Activated CD4-positive, alpha-beta memory T cell treated with anti-CD3 and anti-CD28 coated beads, Interleukin-2, amount 10 ng/mL, durations not matched to agents 7 days and 5 days (primary cell): ENCODE data around the gene MSN. TPM values are rescaled to one million over a fixed set of nuclear protein-coding genes. Genes with fewer than 3 reads are reported as not detected.

Experiments
- CTCF ChIA-PET: fragments of 350-600 bp; sonication (Branson Sonifier 250); formaldehyde crosslinking; loops from one replicate; lab custom pipeline; 2021; ENCODE audit warnings: antibody characterized with exemption, inconsistent platforms; lab: Charles Lee
- POLR2A ChIA-PET: fragments of 350-600 bp; sonication (Branson Sonifier 250); formaldehyde crosslinking; loops from one replicate; lab custom pipeline; 2021; ENCODE audit warnings: antibody characterized with exemption; lab: Charles Lee
- DNase-seq: peaks from one replicate; pipeline ENCODE4 v3.0.0-alpha.2; 2020
- H3K27ac Mint-ChIP-seq: one replicate; pipeline ENCODE4 v1.8.0; 2021; ENCODE audit warnings: mild to moderate bottlenecking, mixed read lengths
- H3K27me3 Mint-ChIP-seq: one replicate; pipeline ENCODE4 v1.8.0; 2021; ENCODE audit warnings: mixed read lengths
- H3K36me3 Mint-ChIP-seq: one replicate; pipeline ENCODE4 v1.8.0; 2021; ENCODE audit warnings: low read depth, mixed read lengths
- H3K4me1 Mint-ChIP-seq: one replicate; pipeline ENCODE4 v1.8.0; 2021; ENCODE audit warnings: mixed read lengths
- H3K4me3 Mint-ChIP-seq: one replicate; pipeline ENCODE4 v1.8.0; 2021; ENCODE audit warnings: mild to moderate bottlenecking, mixed read lengths
- H3K9me3 Mint-ChIP-seq: one replicate; pipeline ENCODE4 v1.8.0; 2021; ENCODE audit warnings: mixed read lengths
- total RNA-seq, 2 experiments: library from RNA; stranded (reverse); gene quantifications; one replicate each; pipeline ENCODE4 v1.2.3, GENCODE V29; 2021

Gene MSN
- total RNA-seq, 2 experiments from 2014 or later = 632 to 637 TPM

GRCh38 chrX:65697915-65698796 lies 30.7 kb downstream of the MSN start:
- ChIA-PET CTCF (interaction anchor here (1.1 to 3.2 kb wide), 11 partner anchors 11 to 104 kb away, joined by 3 to 15 read pairs (median 4); no protein-coding TSS in a partner anchor), POLR2A (interaction anchor here (0.7 to 7.2 kb wide), 19 partner anchors 8 to 1943 kb away, joined by 3 to 69 read pairs (median 4); no protein-coding TSS in a partner anchor)
- no peaks in the 10 kb centered on the region for H3K9me3 Mint-ChIP-seq
- H3K27me3 Mint-ChIP-seq = no peaks in the 10 kb centered on the region
- H3K36me3 Mint-ChIP-seq = peaks cover 60% of the 10 kb centered on the region
- H3K4me1 Mint-ChIP-seq = peaks cover 92% of the 10 kb centered on the region
- H3K27ac Mint-ChIP-seq = peak overlapping the region; percentile 91
- H3K4me3 Mint-ChIP-seq = peak overlapping the region; percentile 69
- DNase-seq = peak; percentile 81

- peak overlapping the region; percentile 76 for H3K27ac Mint-ChIP-seq
- ChIA-PET POLR2A (interaction anchor here (0.8 to 2.1 kb wide), 4 partner anchors 29 to 102 kb away, joined by 3 to 5 read pairs (median 4); no protein-coding TSS in a partner anchor), CTCF (interaction anchor here (0.7 to 1.7 kb wide), 3 partner anchors 23 to 106 kb away, joined by 3 to 10 read pairs (median 6); no protein-coding TSS in a partner anchor)
- H3K4me3 Mint-ChIP-seq = no peak overlapping the region
- peaks cover 92% of the 10 kb centered on the region for H3K4me1 Mint-ChIP-seq
- H3K27me3 Mint-ChIP-seq = no peaks in the 10 kb centered on the region
- DNase-seq = no peak
- no peaks in the 10 kb centered on the region for H3K9me3 Mint-ChIP-seq
- H3K36me3 Mint-ChIP-seq = peaks cover 65% of the 10 kb centered on the region
Observed at GRCh38 chrX:65702956-65703355, 35.5 kb downstream of the MSN start.

GRCh38 chrX:65705439-65705838 lies 38.0 kb downstream of the MSN start:
- ChIA-PET POLR2A (interaction anchor here (0.9 to 2.5 kb wide), 6 partner anchors 9 to 36 kb away, joined by 3 to 11 read pairs (median 6); no protein-coding TSS in a partner anchor), CTCF (interaction anchor here (0.6 to 1.6 kb wide), 3 partner anchors 13 to 166 kb away, joined by 3 to 5 read pairs (median 3); no protein-coding TSS in a partner anchor)
- Mint-ChIP-seq H3K4me3 (peak overlapping the region; percentile 43), H3K27ac (peak overlapping the region; percentile 75), H3K27me3 (no peaks in the 10 kb centered on the region), H3K36me3 (peaks cover 68% of the 10 kb centered on the region), H3K4me1 (peaks cover 79% of the 10 kb centered on the region), H3K9me3 (no peaks in the 10 kb centered on the region)
- no peak for DNase-seq

- Mint-ChIP-seq H3K27me3 (no peaks in the 10 kb centered on the region), H3K9me3 (no peaks in the 10 kb centered on the region), H3K36me3 (peaks cover 62% of the 10 kb centered on the region), H3K4me3 (no peak overlapping the region), H3K27ac (peak overlapping the region; percentile 75), H3K4me1 (peaks cover 71% of the 10 kb centered on the region)
- DNase-seq = peak; percentile 41
- CTCF ChIA-PET = interaction anchor here (0.9 to 1.6 kb wide), 2 partner anchors 12 to 16 kb away, joined by 3 to 5 read pairs; no protein-coding TSS in a partner anchor
- POLR2A ChIA-PET = interaction anchor here (0.8 to 1.3 kb wide), 8 partner anchors 9 to 37 kb away, joined by 3 to 7 read pairs (median 4); no protein-coding TSS in a partner anchor
Observed at GRCh38 chrX:65706041-65706828, 38.8 kb downstream of the MSN start.

GRCh38 chrX:65707151-65707550 lies 39.7 kb downstream of the MSN start:
- H3K36me3 Mint-ChIP-seq = peaks cover 62% of the 10 kb centered on the region
- H3K27me3 Mint-ChIP-seq = no peaks in the 10 kb centered on the region
- H3K9me3 Mint-ChIP-seq = no peaks in the 10 kb centered on the region
- H3K4me1 Mint-ChIP-seq = peaks cover 70% of the 10 kb centered on the region
- peak overlapping the region; percentile 75 for H3K27ac Mint-ChIP-seq
- ChIA-PET CTCF (no interaction called here), POLR2A (interaction anchor here (0.8 to 1.2 kb wide), 3 partner anchors 9 to 28 kb away, joined by 3 to 4 read pairs (median 3); no protein-coding TSS in a partner anchor)
- DNase-seq = no peak
- no peak overlapping the region for H3K4me3 Mint-ChIP-seq

- H3K4me1 Mint-ChIP-seq = peaks cover 61% of the 10 kb centered on the region
- H3K27ac Mint-ChIP-seq = no peak overlapping the region
- ChIA-PET POLR2A (no interaction called here), CTCF (interaction anchor here (1.1 kb wide), 1 partner anchor 14 kb away, joined by 3 read pairs; no protein-coding TSS in a partner anchor)
- H3K9me3 Mint-ChIP-seq = no peaks in the 10 kb centered on the region
- DNase-seq = no peak
- no peak overlapping the region for H3K4me3 Mint-ChIP-seq
- peaks cover 57% of the 10 kb centered on the region for H3K36me3 Mint-ChIP-seq
- H3K27me3 Mint-ChIP-seq = no peaks in the 10 kb centered on the region
Observed at GRCh38 chrX:65712005-65712806, 44.8 kb downstream of the MSN start.

- peaks cover 79% of the 10 kb centered on the region for H3K36me3 Mint-ChIP-seq
- no peaks in the 10 kb centered on the region for H3K27me3 Mint-ChIP-seq
- H3K4me3 Mint-ChIP-seq = no peak overlapping the region
- H3K4me1 Mint-ChIP-seq = peaks cover 92% of the 10 kb centered on the region
- ChIA-PET POLR2A (no interaction called here), CTCF (interaction anchor here (1.2 kb wide), 1 partner anchor 13 kb away, joined by 5 read pairs; no protein-coding TSS in a partner anchor)
- no peak for DNase-seq
- H3K9me3 Mint-ChIP-seq = no peaks in the 10 kb centered on the region
- no peak overlapping the region for H3K27ac Mint-ChIP-seq
Observed at GRCh38 chrX:65718538-65718937, 51.1 kb downstream of the MSN start.

GRCh38 chrX:65720381-65720964 lies 53.0 kb downstream of the MSN start:
- Mint-ChIP-seq H3K36me3 (peaks cover 85% of the 10 kb centered on the region), H3K4me3 (no peak overlapping the region), H3K27me3 (no peaks in the 10 kb centered on the region), H3K9me3 (no peaks in the 10 kb centered on the region), H3K27ac (peak overlapping the region; percentile 66), H3K4me1 (peaks cover 92% of the 10 kb centered on the region)
- DNase-seq = no peak
- ChIA-PET POLR2A (interaction anchor here (1.0 to 1.8 kb wide), 6 partner anchors 14 to 124 kb away, joined by 3 to 5 read pairs (median 4); no protein-coding TSS in a partner anchor), CTCF (interaction anchor here (0.7 to 3.7 kb wide), 3 partner anchors 23 to 124 kb away, joined by 3 to 15 read pairs (median 3); no protein-coding TSS in a partner anchor)

GRCh38 chrX:65723706-65724105 lies 56.3 kb downstream of the MSN start:
- ChIA-PET POLR2A (interaction anchor here (0.8 to 3.1 kb wide), 14 partner anchors 17 to 386 kb away, joined by 3 to 18 read pairs (median 4); partner anchors contain the start of gene MSN), CTCF (interaction anchor here (0.9 to 3.7 kb wide), 6 partner anchors 20 to 130 kb away, joined by 3 to 15 read pairs (median 4); no protein-coding TSS in a partner anchor)
- H3K27ac Mint-ChIP-seq = peak overlapping the region; percentile 94
- no peaks in the 10 kb centered on the region for H3K27me3 Mint-ChIP-seq
- no peaks in the 10 kb centered on the region for H3K9me3 Mint-ChIP-seq
- peaks cover 83% of the 10 kb centered on the region for H3K36me3 Mint-ChIP-seq
- DNase-seq = peak; percentile 48
- H3K4me3 Mint-ChIP-seq = peak overlapping the region; percentile 49
- peaks cover 91% of the 10 kb centered on the region for H3K4me1 Mint-ChIP-seq

GRCh38 chrX:65726715-65727114 lies 59.3 kb downstream of the MSN start:
- no peaks in the 10 kb centered on the region for H3K9me3 Mint-ChIP-seq
- H3K27me3 Mint-ChIP-seq = no peaks in the 10 kb centered on the region
- peak overlapping the region; percentile 26 for H3K27ac Mint-ChIP-seq
- peaks cover 86% of the 10 kb centered on the region for H3K4me1 Mint-ChIP-seq
- H3K4me3 Mint-ChIP-seq = no peak overlapping the region
- no peak for DNase-seq
- H3K36me3 Mint-ChIP-seq = peaks cover 86% of the 10 kb centered on the region
- ChIA-PET POLR2A (interaction anchor here (1.3 to 2.2 kb wide), 4 partner anchors 9 to 58 kb away, joined by 3 to 5 read pairs (median 4); no protein-coding TSS in a partner anchor), CTCF (no interaction called here)

GRCh38 chrX:65731684-65732289 lies 64.3 kb downstream of the MSN start:
- no peaks in the 10 kb centered on the region for H3K27me3 Mint-ChIP-seq
- peaks cover 51% of the 10 kb centered on the region for H3K4me1 Mint-ChIP-seq
- H3K9me3 Mint-ChIP-seq = no peaks in the 10 kb centered on the region
- peaks cover 92% of the 10 kb centered on the region for H3K36me3 Mint-ChIP-seq
- DNase-seq = no peak
- CTCF ChIA-PET = no interaction called here
- H3K4me3 Mint-ChIP-seq = no peak overlapping the region
- peak overlapping the region; percentile 18 for H3K27ac Mint-ChIP-seq
- POLR2A ChIA-PET = no interaction called here
